ENCODE measurements around the gene GAS2L1.
"Not testable (repeated sequence)": the region's sequence is repeated elsewhere in the genome, so short reads cannot be mapped to it uniquely, and the experiment has no call there.

The GAS2L1 gene

DNA sequence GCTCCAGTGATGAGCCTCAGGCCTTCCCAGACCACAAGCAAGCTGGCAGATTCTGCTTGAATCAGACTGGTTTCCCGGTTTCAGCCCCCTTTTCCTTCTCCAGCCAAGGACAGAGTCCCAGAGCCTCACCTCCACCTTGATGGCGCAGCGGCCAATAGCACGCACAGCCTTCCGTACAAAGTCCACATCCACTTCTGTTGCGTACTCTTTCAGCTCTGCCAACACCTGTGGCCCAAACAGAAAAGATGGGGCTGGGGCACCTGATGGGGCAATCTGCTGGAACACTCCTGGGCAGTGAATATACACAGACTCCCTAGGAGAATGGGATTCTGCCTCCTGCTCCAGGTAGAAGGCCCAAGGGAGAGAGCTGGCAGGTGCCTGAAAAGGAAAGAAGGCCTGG, 44.6 kb downstream of the GAS2L1 start:
- TF ChIP-seq, protein P1, sequence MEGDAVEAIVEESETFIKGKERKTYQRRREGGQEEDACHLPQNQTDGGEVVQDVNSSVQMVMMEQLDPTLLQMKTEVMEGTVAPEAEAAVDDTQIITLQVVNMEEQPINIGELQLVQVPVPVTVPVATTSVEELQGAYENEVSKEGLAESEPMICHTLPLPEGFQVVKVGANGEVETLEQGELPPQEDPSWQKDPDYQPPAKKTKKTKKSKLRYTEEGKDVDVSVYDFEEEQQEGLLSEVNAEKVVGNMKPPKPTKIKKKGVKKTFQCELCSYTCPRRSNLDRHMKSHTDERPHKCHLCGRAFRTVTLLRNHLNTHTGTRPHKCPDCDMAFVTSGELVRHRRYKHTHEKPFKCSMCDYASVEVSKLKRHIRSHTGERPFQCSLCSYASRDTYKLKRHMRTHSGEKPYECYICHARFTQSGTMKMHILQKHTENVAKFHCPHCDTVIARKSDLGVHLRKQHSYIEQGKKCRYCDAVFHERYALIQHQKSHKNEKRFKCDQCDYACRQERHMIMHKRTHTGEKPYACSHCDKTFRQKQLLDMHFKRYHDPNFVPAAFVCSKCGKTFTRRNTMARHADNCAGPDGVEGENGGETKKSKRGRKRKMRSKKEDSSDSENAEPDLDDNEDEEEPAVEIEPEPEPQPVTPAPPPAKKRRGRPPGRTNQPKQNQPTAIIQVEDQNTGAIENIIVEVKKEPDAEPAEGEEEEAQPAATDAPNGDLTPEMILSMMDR (IDR thresholded peaks at IDR 0.05; ENCODE audit: unreplicated experiment in 3 of 3) = no peak
- Mint-ChIP-seq H3K27me3 (ENCODE audit: low read depth) (no peaks in the 10 kb centered on the region), H3K36me3 (ENCODE audit: low read depth) (peaks cover 46% of the 10 kb centered on the region), H3K27ac (no peak overlapping the region), H3K4me1 (peaks cover 21% of the 10 kb centered on the region), H3K4me3 (no peak overlapping the region), H3K9me3 (no peaks in the 10 kb centered on the region)

DNA sequence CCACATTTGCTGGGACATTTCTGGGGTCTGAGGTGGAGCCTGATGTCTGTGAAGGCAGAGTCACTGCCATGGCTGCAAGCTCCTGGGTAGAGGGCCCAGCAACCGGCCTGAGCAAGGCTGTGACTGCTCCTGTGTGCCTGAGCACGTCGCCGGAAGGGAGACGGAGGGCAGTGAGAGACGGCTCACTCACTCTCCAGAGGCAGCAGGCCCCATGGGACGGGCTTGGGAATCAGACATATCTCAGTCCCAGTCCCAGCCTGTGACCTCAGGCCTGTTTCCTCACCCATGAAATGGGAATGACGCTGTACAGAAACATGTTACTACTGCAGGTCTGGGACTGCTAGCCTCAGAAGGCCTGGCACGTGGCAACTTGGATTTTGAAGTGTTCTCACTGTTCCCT, 45.4 kb downstream of the GAS2L1 start:
- peaks cover 12% of the 10 kb centered on the region for H3K4me1 Mint-ChIP-seq

DNA sequence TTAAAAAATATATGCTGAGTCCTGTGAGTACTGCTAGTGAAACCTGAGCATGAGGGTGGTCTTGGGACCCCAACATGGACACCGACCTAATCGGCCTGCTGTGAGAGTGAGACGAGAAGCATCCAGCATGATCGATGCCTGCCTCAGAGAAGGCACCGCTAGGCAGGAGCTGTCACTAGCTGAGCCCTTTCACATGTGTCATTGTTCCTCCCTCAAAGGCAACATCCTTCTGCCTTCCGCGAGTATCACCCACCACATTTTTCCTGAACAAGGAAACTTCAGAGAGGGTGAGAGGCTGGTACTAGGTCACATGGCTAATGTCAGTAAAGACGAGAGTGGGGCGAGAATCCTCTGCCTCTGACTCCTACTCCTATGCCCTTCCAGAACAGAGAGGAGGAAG, 46.3 kb downstream of the GAS2L1 start:
- peaks cover 8% of the 10 kb centered on the region for H3K4me1 Mint-ChIP-seq

More for the DNA sequence above, 45.4 kb downstream of the GAS2L1 start:
- Mint-ChIP-seq H3K27ac (no peak overlapping the region), H3K27me3 (ENCODE audit: low read depth) (no peaks in the 10 kb centered on the region), H3K9me3 (no peaks in the 10 kb centered on the region), H3K4me3 (no peak overlapping the region), H3K36me3 (ENCODE audit: low read depth) (peaks cover 40% of the 10 kb centered on the region)
- TF ChIP-seq, protein P1 (IDR thresholded peaks at IDR 0.05; ENCODE audit: unreplicated experiment in 3 of 3) = no peak

DNA sequence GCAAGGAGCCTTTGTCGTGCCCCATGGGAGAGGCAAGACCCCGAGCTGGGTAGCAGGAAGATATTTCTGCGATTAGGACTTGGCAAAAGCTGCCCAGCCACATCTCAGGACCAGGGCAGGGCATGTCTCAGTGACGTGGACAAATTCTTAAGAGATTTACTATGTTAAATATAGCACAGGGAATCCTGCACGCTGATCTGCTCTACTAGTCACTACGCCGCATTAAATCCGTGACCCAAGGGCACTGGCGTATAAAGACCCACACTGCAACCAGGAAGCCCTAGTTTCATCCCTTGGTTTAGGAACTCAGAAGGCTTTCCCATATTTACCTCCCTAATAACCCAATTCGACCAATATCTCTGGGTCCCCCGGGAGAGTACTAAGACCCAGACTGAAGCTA, 46.8 kb downstream of the GAS2L1 start:
- no peaks in the 10 kb centered on the region for H3K27me3 Mint-ChIP-seq (ENCODE audit: low read depth)
- H3K4me3 Mint-ChIP-seq = no peak overlapping the region
- TF ChIP-seq, protein P1 (IDR thresholded peaks at IDR 0.05; ENCODE audit: unreplicated experiment in 3 of 3) = no peak
- no peak overlapping the region for H3K27ac Mint-ChIP-seq
- peaks cover 8% of the 10 kb centered on the region for H3K4me1 Mint-ChIP-seq
- peaks cover 32% of the 10 kb centered on the region for H3K36me3 Mint-ChIP-seq (ENCODE audit: low read depth)
- H3K9me3 Mint-ChIP-seq = no peaks in the 10 kb centered on the region

More for the DNA sequence above, 46.3 kb downstream of the GAS2L1 start:
- no peak overlapping the region for H3K4me3 Mint-ChIP-seq
- H3K36me3 Mint-ChIP-seq (ENCODE audit: low read depth) = peaks cover 32% of the 10 kb centered on the region
- no peaks in the 10 kb centered on the region for H3K27me3 Mint-ChIP-seq (ENCODE audit: low read depth)
- no peak overlapping the region for H3K27ac Mint-ChIP-seq
- TF ChIP-seq, protein P1 (IDR thresholded peaks at IDR 0.05; ENCODE audit: unreplicated experiment in 3 of 3) = no peak
- no peaks in the 10 kb centered on the region for H3K9me3 Mint-ChIP-seq

DNA sequence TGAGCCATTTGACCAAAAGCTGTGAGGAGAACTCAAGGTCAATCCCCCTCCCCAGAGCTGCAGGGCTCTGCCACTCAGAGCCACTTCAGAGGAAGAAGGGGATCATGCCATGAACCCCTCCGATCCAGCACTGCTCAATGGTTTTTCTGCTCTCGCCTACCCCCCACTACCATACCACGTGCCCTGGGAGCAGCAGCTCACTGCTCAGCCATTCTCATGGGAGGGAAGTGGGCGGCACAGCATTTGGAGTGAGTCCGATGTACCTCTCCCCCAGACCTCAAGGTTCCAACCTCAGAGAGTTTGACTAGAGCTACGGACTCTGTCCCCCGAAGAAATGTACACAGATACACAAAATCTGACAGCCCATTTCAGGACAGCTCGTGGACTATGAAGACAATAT, 47.4 kb downstream of the GAS2L1 start:
- Mint-ChIP-seq H3K27me3 (ENCODE audit: low read depth) (no peaks in the 10 kb centered on the region), H3K4me1 (peaks cover 8% of the 10 kb centered on the region), H3K36me3 (ENCODE audit: low read depth) (peaks cover 29% of the 10 kb centered on the region), H3K27ac (no peak overlapping the region), H3K4me3 (no peak overlapping the region), H3K9me3 (no peaks in the 10 kb centered on the region)
- TF ChIP-seq, protein P1 (IDR thresholded peaks at IDR 0.05; ENCODE audit: unreplicated experiment in 3 of 3) = no peak

DNA sequence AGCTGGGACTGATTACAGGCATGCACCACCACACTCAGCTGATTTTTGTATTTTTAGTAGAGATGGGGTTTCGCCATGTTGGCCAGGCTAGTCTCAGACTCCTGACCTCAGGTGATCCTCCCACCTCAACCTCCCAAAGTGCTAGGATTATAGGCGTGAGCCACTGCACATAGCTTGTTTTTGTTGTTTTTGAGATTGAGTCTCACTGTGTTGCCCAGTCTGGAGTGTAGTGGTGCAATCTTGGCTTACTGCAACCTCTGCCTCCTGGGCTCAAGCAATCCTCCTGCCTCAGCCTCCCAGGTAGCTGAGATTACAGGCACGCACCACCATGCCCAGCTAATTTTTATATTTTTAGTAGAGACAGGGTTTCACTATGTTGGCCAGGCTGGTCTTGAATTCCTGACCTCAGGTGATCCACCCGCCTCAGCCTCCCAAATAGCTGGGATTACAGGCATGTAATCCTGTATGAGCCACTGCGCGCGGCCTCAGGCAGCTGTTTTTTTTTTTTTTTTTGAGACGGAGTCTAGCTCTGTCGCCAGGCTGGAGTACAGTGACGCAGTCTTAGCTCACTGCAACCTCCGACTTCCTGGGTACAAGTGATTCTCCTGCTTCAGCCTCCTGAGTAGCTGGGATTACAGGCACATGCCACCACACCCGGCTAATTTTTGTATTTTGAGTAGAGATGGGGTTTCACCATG, 50.9 kb downstream of the GAS2L1 start:
- not testable (repeated sequence) for H3K27me3 Mint-ChIP-seq (ENCODE audit: low read depth); H3K4me3 Mint-ChIP-seq; H3K9me3 Mint-ChIP-seq; H3K4me1 Mint-ChIP-seq; H3K27ac Mint-ChIP-seq
- H3K36me3 Mint-ChIP-seq (ENCODE audit: low read depth) = peaks cover 27% of the 10 kb centered on the region

All from nephron (organoid).